Kidney (tissue), 14 donors: ENCODE results near the gene DIS3L2. TPM values are rescaled to one million over a fixed set of nuclear protein-coding genes. Genes with fewer than 3 reads are reported as not detected.

Experiments
- DNase-seq, 5 donors: peaks; one replicate each; pipeline ENCODE4 v3.0.0-alpha.2; 2013 to 2020
- FAIRE-seq: peaks from 2 replicates; lab custom pipeline; 2012; peaks lifted over from hg19 to GRCh38; lab: Jason Lieb, UNC
- H3K27ac ChIP-seq, 2 donors: one replicate each; pipeline ENCODE4 v1.7.0; 2013; ENCODE audit warnings: low read depth in 2 of 2, low read length in 2 of 2, inconsistent platforms in 1 of 2
- H3K27me3 ChIP-seq: one replicate; pipeline ENCODE4 v1.7.1; 2013; ENCODE audit warnings: low read length, inconsistent platforms; ENCODE audit not compliant: control insufficient read depth, insufficient read depth
- H3K36me3 ChIP-seq, 3 donors: one replicate each; pipeline versions ENCODE4 v1.7.0 to v1.7.1; 2013; ENCODE audit warnings: low read length in 3 of 3, control low read depth in 1 of 3, inconsistent platforms in 1 of 3; ENCODE audit not compliant: insufficient read depth in 3 of 3, control insufficient read depth in 2 of 3
- H3K4me1 ChIP-seq, 3 donors: one replicate each; pipeline versions ENCODE4 v1.7.0 to v1.7.1; 2013; ENCODE audit warnings: low read length in 3 of 3, inconsistent platforms in 1 of 3, low read depth in 1 of 3; ENCODE audit not compliant: control insufficient read depth in 2 of 3, insufficient read depth in 2 of 3
- H3K4me3 ChIP-seq, 3 donors: one replicate each; pipeline versions ENCODE4 v1.7.0 to v1.8.1; 2013; ENCODE audit warnings: low read length in 3 of 3, control low read depth in 1 of 3, inconsistent platforms in 1 of 3
- H3K9ac ChIP-seq, 3 donors: one replicate each; pipeline versions ENCODE4 v1.7.0 to v1.7.1; 2013; ENCODE audit warnings: low read length in 3 of 3, control low read depth in 1 of 3, inconsistent platforms in 1 of 3
- H3K9me3 ChIP-seq, 3 donors: one replicate each; pipeline versions ENCODE4 v1.7.0 to v1.7.1; 2013; ENCODE audit warnings: low read length in 3 of 3, control low read depth in 1 of 3, inconsistent platforms in 1 of 3; ENCODE audit not compliant: control insufficient read depth in 2 of 3, insufficient read depth in 1 of 3
- intact Hi-C: fragments of 100-400 bp; cut with DNase I; formaldehyde crosslinking; loops from one replicate; pipeline ENCODE4 v1.11.1; 2022
- polyA plus RNA-seq: library from polyadenylated mRNA; stranded (reverse); fragments of 350-450 nt; fragmentation: Illumina TruSeq; extraction: RNeasy Lipid Tissue Mini Kit (QIAGEN cat#74804); gene quantifications from one replicate; pipeline ENCODE4 v1.2.3, GENCODE V29; 2014; ENCODE audit warnings: low read depth, low replicate concordance; ENCODE audit not compliant: insufficient read depth
- total RNA-seq: library from RNA; stranded (reverse); fragmentation: NEBNext Ultra II Directional; extraction: Animal tissue kit (Norgen Biotek cat#: 25700); gene quantifications from one replicate; pipeline ENCODE4 v1.2.1, GENCODE V29; 2021
- TF ChIP-seq, protein P1 (sequence below): IDR thresholded peaks from 3 replicates; pipeline ENCODE4 v1.5.1; 2012; ENCODE audit warnings: mild to moderate bottlenecking, moderate library complexity, borderline replicate concordance; ENCODE audit not compliant: insufficient read depth; ENCODE audit errors: extremely low read depth
- donor health status: control.
- donor health status: control.
- donor health status: control.
- donor health status: control.
- donor health status: control.
- donor health status: DM: yes; HTN: yes; CAD: no.
- donor health status: Normal renal cell carcinoma (clear cell type).

The DIS3L2 gene
- total and polyA plus RNA-seq, 2 donors from 2014 or later: 12.3 to 47.7 TPM

DNA sequence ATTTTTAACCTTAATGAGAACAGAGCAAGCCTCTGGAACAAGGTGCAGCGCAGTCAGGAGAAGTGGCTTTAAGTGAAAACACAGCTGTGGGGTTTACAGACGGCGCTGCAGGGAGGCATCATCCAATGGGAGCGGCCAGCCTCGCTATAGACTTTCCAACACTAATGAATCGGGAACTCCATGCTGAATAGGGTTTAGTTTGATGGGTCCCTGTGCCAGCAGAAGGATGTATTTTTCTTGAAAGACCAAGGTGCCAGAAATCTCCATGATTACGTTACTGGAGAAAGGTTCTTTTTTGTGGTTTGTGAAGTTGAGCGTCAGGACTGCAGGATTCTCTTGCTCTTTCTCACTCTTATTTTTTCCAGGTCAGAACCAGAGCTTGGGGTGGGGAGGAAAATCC lies 329.2 kb downstream of the DIS3L2 start:
- peaks cover 0 to 6% (median 4%) of the 10 kb centered on the region in 3 donors for H3K4me1 ChIP-seq
- intact Hi-C loops: no loop called here
- FAIRE-seq (no peak), DNase-seq (peak in 1 of 5 donors; percentile 14)
- no peak overlapping the region for H3K4me3 ChIP-seq
- H3K27me3 ChIP-seq: no peaks in the 10 kb centered on the region
- TF ChIP-seq, protein P1, sequence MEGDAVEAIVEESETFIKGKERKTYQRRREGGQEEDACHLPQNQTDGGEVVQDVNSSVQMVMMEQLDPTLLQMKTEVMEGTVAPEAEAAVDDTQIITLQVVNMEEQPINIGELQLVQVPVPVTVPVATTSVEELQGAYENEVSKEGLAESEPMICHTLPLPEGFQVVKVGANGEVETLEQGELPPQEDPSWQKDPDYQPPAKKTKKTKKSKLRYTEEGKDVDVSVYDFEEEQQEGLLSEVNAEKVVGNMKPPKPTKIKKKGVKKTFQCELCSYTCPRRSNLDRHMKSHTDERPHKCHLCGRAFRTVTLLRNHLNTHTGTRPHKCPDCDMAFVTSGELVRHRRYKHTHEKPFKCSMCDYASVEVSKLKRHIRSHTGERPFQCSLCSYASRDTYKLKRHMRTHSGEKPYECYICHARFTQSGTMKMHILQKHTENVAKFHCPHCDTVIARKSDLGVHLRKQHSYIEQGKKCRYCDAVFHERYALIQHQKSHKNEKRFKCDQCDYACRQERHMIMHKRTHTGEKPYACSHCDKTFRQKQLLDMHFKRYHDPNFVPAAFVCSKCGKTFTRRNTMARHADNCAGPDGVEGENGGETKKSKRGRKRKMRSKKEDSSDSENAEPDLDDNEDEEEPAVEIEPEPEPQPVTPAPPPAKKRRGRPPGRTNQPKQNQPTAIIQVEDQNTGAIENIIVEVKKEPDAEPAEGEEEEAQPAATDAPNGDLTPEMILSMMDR: no peak
- no peak overlapping the region for H3K27ac ChIP-seq
- no peaks in the 10 kb centered on the region for H3K36me3 ChIP-seq
- H3K9me3 ChIP-seq: no peaks in the 10 kb centered on the region
- H3K9ac ChIP-seq: no peak overlapping the region

DNA sequence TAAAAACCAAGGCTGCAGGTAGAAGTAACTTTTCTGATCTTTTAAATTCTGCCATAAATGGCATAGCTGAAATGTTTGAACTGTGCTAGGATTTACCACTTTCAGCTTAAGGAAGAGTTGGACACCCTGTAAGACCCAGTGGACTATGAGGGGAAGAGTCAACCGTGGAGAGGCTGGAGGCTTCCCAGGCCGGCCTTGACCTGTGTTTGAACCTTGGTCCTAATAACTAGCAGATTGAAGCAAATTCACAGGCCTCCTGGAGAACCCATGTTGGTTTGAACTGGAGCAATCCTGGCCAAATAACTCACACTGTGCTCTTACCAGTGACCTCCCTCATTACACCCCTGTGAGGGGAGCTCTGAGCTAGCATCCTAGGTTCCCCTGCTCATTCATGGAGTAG lies 329.8 kb downstream of the DIS3L2 start:
- intact Hi-C loops: no loop called here
- Histone ChIP-seq H3K4me1 (peaks cover 0 to 1% (median 0%) of the 10 kb centered on the region in 3 donors), H3K9ac (no peak overlapping the region), H3K27ac (no peak overlapping the region), H3K36me3 (no peaks in the 10 kb centered on the region), H3K4me3 (no peak overlapping the region), H3K9me3 (no peaks in the 10 kb centered on the region), H3K27me3 (no peaks in the 10 kb centered on the region)
- FAIRE-seq: no peak
- DNase-seq: no peak
- TF ChIP-seq, protein P1: no peak

DNA sequence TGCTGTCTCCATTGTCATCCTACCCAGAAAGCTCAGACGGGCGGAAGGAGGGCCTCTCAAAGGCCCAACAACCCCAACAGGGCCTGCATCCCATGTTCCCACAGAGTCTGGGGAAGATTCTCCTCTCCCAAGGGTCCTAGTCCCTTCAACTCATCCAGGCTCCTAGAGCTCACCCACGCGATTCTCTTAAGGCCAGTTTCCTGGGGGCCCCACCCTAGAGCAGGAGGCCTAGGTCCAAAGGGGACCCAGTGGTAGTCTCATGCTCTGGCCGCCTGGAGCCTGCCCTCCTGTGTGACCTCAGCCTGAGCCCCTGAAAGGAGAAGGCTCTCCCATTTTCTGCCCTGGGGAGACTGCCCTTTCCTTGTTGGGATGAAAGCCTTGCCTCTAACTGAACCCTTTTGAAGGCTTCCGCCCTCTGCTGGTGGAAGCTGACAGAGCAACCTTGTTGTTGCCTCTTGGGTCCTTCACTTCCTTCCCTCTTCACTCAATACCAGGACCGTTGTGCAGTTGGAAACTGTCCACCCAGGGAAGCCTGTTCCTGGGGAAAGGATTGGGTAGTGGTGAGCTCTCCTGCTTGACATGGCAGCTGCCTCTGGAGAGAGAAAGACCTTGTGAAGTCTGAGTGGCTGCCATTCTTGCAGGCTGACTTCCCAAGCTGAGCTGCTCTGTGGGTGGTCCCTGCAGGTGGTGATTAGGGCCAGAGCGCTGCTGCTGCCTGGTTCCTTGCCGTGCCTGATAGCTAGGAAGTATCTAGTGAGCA lies 331.1 kb downstream of the DIS3L2 start:
- Histone ChIP-seq H3K36me3 (no peaks in the 10 kb centered on the region), H3K9ac (no peak overlapping the region), H3K4me3 (no peak overlapping the region), H3K9me3 (no peaks in the 10 kb centered on the region), H3K4me1 (no peaks in the 10 kb centered on the region), H3K27ac (no peak overlapping the region), H3K27me3 (no peaks in the 10 kb centered on the region)
- TF ChIP-seq, protein P1: peak; percentile 58
- DNase-seq (peak in 4 of 5 donors; percentile 49 to 61 (median 58)), FAIRE-seq (no peak)
- intact Hi-C loops: no loop called here

DNA sequence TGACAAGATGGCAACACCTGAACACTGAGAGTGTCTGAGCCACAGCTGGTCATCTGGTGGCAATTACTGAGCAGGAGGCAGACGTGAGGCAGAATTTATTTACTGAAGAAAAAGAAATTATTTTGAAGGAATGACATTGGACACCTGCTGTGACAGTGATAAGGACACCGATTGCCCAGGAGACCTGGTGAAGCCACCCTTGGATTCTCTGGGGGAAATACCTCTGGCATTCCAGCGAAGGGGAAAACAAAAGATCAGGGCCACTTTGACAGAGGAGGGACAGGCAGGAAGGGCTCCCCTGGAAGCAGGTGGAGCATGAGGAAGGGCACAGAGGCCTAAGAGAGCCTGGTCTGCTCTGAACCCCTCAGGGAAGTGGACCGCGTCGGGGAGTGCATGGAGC lies 331.7 kb downstream of the DIS3L2 start:
- Histone ChIP-seq H3K4me1 (no peaks in the 10 kb centered on the region), H3K27ac (no peak overlapping the region), H3K4me3 (no peak overlapping the region), H3K36me3 (no peaks in the 10 kb centered on the region), H3K9ac (no peak overlapping the region), H3K27me3 (no peaks in the 10 kb centered on the region), H3K9me3 (no peaks in the 10 kb centered on the region)
- FAIRE-seq (no peak), DNase-seq (no peak)
- TF ChIP-seq, protein P1: no peak
- intact Hi-C loops: no loop called here
